ENCODE data around the gene ADRA2A.

DNA sequence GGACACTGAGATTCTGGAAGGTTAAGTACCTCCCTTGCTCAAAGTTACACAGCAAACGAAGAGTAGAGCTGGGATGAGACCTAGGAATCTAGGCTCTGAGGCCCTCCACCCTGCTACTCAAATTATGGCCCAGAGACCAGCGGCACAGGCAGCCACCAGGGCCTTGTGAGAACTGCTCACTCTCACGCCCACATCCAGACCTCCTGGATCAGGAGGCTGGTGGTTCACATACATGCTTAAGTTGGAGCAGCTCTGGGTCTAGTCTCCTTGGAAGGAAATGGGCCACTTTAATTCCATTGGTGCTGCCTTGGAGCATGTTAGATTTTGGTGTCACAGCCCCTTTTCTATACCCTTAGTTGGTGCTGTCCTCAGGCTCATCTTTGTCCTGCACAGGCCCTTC is 41.9 kb downstream of the ADRA2A start:
- no peak for TF ChIP-seq SNAI2 (CRISPR knock-in tag; IDR thresholded peaks at IDR 0.05)
- no peak for TF ChIP-seq PATZ1 (CRISPR knock-in tag; IDR thresholded peaks at IDR 0.05; ENCODE audit: borderline replicate concordance)
- no peak for TF ChIP-seq ZNF8 (CRISPR knock-in tag; IDR thresholded peaks at IDR 0.05)
- no peak for TF ChIP-seq CSDC2 (CRISPR knock-in tag; IDR thresholded peaks at IDR 0.05)
- no peak for TF ChIP-seq OSR1 (CRISPR knock-in tag; IDR thresholded peaks at IDR 0.05)
